NCI-H1417 treated with DMSO at 0.1 percent for 48 hours (cell line): Measurements from ENCODE around the gene CMTR1.
"Not testable (repeated sequence)": the region's sequence is repeated elsewhere in the genome, so short reads cannot be mapped to it uniquely, and the experiment has no call there.

Experiments used
- DNase-seq: peaks from one replicate; lab custom pipeline; 2025; lab: John Stamatoyannopoulos, UW

Gene CMTR1

DNA sequence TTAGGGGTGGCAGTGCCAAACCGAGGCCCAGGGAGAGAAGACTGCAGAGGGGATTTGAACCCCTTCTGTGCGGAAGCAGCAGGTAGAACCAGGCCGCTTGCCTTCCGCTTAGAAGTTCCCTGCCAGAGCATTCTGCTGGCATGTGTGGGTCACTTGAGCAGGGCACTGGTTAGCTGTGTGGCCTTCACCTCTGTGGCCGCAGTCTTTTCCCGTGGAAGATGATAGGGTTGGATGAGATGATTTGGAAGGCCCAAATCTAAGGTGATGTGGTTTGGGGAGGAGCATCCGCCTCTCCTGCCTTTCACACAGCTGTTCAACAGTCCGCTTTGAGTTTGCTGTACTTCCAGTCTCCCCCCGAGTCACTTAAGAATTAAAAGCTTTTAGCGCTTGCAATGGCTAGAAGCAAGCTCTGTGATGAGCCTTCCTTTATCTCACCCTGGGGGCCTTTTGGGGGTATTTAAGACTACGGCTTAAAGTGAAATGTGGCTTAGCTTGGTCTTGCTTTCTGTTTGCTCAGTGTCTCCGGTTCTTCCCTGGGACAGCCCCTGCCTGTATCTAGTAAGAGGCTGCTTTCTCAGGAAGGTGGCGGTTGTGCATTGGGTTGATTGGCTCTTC is 743 bp downstream of the CMTR1 start:
- DNase-seq: no peak

DNA sequence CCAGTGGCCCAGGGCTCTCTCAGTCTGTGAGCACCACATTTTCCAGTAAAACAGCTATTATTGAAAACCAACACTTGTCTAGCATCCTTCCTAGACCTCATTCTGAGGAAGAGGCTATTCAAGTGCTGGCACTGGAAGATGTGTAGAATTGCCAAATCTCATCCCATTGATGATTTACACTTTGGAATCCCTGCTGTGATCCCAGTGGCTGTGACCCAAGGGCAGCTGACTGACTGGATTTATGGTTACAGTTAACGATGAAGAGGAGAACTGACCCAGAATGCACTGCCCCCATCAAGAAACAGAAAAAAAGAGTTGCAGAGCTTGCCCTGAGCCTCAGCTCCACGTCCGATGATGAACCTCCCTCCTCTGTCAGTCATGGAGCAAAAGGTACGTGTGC is 2.4 kb downstream of the CMTR1 start:
- DNase-seq: no peak

- DNase-seq: no peak
Observed at GRCh38 chr6:37435816-37436215, 2.8 kb downstream of the CMTR1 start.

DNA sequence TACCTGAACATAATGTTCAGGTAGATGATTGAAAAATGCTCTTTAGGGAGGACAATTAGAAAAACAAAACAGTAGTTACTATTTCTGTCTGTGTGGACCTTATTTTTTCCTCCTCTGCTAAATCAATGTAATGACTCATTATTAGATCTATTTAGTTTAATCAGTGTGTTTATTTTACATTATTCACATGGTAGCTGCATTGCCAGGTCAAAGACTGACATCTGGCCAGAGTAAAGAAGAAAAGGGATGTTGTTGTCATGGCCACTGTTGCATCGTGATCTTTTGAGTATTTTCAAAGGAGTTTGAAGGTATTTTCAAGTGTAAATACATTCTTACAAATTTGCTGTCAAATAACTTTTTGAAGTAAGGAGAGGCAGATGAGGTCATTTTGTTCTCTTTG is 5.9 kb downstream of the CMTR1 start:
- DNase-seq: no peak

- no peak for DNase-seq
Observed at GRCh38 chr6:37441651-37442050, 8.6 kb downstream of the CMTR1 start.

DNA sequence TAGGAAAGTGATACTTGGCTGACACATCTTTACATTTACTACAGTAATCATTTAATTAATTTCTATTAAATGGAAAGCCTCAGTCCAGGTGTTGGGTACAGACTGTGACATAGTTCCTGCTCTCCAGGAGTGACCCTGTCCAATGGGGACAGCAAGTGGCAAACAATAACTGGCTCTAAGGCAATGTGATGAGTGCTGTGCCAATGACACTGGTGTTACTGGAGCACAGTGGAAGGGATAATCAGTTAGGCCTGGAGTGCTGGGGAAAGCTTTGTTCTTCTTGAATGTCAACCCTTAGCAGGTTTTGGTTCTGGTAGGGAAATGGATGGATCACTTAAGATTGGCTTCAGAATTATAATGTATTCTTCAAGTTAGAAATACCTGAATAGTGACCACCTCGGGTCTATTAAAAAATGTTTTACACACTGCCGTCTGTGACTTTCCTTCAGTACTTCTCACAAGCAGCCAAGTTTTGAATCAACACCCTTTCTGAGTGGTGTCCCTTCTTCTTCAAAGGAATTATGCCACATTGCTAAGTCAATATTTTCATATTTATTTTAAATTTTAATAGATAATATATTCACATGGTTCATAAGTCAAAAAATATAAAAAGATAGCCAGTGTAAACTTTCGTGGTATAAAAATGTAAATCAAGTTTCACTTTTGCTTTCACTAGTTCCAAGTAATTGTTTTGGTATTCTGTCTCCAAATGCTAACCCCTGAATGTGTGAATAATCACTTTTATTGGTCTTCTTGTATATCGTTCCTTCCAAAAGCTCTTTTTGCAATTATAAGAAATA is 9.6 kb downstream of the CMTR1 start:
- no peak for DNase-seq

DNA sequence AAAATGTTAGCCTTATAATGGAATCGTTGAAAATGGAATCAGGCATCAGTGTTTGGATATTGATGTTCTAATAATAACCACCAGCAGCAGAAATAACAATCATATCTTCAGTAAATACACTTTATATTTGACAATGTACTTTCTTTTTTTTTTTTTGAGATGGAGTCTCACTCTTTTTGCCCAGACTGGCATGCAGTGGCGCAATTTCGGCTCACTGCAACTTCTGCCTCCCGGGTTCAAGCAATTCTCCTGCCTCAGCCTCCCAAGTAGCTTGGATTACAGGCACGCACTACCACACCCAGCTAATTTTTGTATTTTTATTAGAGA is 10.2 kb downstream of the CMTR1 start:
- DNase-seq: not testable (repeated sequence)

DNA sequence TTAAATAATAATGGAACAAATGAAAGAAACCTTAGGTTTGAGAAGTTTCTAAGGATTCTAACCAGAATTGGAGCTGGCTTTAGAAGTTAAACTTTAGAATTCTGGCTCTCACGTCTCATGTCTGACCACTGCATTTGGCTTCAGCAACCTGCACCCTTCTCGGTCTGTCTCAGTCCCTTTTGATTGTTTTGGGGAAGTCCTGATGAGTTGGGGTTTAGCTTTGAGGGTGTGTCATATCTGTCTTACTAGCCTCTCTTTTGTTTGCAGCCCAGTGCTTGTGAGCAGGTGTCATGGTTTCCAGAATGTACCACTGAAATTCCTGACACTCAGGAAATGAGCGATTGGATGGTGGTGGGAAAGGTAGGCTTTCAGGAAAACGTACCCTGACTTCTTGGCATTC is 17.0 kb downstream of the CMTR1 start:
- DNase-seq: no peak

- no peak for DNase-seq
Observed at GRCh38 chr6:37451441-37452193, 18.6 kb downstream of the CMTR1 start.

DNA sequence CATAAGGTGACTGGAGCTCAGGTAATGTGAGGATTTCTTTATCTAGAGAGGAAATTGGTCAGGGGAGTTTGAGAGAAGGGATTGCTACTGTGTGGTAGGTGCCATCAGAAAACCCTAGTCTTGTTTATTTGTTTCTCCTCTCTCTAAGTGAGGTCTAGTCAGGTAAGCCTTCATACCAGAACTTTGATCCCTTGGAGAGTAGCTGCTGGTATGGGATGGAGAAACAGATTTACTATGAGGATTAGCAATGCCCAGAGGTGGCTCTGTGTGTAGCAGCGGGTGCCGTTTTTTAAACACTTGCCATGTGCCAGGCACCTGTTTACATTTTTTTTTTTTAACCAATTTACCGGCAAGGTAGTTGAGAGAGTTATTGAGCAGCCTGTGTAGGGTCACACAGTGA is 19.5 kb downstream of the CMTR1 start:
- DNase-seq: no peak

DNA sequence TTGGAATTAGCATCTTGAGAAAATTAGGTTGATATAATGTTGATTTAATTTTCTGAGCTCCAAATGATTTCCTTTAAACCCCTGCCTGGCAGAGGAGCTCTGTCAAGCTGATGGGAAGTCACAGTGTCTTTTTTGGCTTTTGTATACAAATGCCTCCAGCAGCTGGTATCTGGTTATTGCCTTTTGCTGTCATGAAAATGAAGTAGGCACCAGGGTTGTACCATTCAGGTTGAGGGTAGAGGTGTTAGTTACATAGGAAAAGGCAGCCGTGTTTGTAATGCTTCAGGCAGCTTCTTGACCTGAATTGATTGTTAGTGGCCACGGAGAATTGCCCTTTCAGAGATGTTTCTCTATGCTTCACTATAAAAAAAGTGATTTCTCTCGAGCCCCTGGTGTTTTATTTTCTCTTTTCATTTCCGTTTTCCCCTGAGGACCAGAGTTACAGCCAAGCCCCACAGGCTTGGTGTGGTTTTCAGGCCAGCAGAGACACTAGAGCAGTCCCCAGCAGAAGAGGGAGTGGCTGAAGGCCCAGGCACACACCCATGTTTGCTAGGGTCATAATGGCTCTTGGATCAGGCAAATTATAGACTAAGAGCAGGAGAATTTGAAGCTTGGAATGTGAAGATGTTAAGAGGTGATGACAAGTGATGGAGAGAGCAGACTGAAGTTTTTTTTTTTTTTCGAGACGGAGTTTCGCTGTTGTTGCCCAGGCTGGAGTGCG is 21.6 kb downstream of the CMTR1 start:
- no peak for DNase-seq

- DNase-seq: no peak
Observed at GRCh38 chr6:37456126-37456525, 23.1 kb downstream of the CMTR1 start.

GRCh38 chr6:37456816-37457560 is 24.0 kb downstream of the CMTR1 start:
- DNase-seq: no peak

- peak; percentile 29 for DNase-seq
Observed at GRCh38 chr6:37459981-37460800, 27.2 kb downstream of the CMTR1 start.

DNA sequence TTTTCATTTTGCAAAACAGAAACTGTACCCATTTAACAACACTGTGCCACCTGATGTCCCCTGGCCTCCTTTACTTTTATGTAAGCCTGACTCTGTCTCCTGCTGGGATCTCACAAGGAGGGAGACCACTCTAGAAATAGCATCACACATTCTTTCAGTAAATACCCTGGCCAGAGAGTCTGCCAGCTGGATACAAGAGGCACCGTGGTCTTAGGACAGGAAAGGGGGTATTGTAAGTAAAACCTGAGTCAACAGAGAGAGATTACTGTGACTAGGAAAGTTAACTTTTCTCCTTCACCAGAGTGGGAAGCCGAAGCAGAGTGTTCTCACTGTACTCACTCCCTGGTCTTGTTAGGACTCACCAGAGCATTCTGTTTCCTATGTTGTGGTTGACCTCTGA is 27.8 kb downstream of the CMTR1 start:
- no peak for DNase-seq

DNA sequence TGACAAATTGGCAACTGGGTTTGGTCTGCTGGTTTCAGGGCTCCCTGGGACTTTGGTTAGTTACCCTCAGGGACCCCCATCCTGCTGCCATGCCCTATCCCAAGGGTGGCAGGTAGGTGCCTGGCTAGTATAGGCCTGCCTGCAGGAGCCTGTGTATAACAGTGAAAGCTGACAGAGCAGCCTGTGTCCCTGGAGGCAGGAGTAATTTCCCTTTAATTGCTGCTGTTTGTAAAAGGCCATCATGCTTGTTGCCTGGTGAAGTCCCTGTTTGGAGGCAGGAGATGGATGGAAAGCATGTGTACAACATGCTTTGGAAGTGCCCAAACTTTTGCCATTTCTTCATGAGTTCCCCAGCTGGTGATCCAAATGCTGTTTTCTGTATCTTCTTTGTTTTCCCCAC is 30.1 kb downstream of the CMTR1 start:
- DNase-seq: no peak

DNA sequence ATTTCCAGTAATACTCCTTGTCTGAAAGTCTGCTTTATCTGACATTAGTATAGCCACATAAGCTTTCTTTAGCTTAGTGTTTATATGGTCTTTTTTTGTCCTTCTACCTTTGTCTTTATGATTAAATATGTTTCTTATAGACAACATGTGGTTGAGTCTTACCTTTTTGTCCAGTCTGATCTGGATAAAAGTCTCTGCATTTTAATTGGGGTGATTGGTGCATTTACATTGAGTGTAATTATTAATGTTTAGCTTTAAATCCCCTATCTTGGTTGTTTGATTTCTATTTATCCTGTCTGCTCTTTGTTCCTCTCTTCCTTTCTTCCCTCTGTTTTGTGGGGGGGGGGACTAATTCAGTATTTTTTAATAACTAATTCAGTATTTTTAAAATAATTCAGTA is 34.7 kb downstream of the CMTR1 start:
- no peak for DNase-seq

- no peak for DNase-seq
Observed at GRCh38 chr6:37473364-37474095, 40.5 kb downstream of the CMTR1 start.

- no peak for DNase-seq
Observed at GRCh38 chr6:37474316-37474715, 41.3 kb downstream of the CMTR1 start.

DNA sequence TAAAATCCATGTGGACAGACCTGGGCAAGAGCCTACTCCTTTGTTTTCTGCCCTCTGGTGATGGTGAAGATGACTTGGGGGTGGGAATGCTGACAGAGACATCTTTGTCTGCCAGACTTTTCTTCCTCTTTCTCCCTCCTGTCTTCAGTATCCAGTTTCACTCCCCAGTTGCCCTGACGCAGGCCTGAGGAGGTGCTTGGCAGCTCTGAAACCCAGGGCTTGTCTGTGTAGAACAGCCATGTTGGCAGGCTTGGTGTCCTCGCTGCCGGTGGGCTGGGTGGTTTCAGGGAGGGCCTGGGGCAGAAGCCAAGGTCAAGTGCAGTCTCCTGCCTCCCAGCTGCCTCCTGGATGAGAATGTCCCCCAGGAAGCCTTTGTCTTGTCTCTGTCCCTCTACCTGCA is 44.2 kb downstream of the CMTR1 start:
- no peak for DNase-seq
